ENCODE data around the gene RNPC3.
"Not testable (repeated sequence)": the region's sequence is repeated elsewhere in the genome, so short reads cannot be mapped to it uniquely, and the experiment has no call there.

Gene RNPC3

DNA sequence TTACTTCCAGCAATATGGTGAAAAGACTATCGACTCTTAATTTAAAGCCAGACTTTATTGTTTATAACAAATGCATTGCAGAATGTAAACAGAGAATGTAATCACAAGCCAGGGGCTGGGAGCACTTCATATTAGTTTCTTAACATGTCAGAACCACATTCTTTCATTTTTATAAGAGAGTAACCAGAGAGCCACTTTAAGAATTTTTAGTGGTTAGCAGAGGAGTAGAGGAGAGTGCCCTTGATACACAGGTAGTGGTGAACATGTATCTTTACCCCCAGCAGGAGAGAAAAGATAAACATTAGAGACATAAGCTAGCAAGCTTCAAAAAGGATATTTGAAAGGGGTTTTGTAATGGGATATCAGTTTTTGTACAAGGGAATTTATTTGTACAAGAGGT lies 57.0 kb downstream of the RNPC3 start:
- Histone ChIP-seq H3K23ac (ENCODE audit: low read length) (no peak overlapping the region), H2BK120ac (ENCODE audit: low read depth, low read length) (no peak overlapping the region), H3K27me3 (ENCODE audit: insufficient read depth, low read length, poor library complexity) (no peaks in the 10 kb centered on the region), H3K27ac (ENCODE audit: low read depth, low read length) (no peak overlapping the region), H3K4ac (ENCODE audit: low read depth, low read length) (no peak overlapping the region), H3K79me2 (ENCODE audit: control insufficient read depth, insufficient read depth, low read length) (no peaks in the 10 kb centered on the region), H2BK15ac (replicated peaks; ENCODE audit: low read depth) (no peak overlapping the region), H3K36me3 (ENCODE audit: control insufficient read depth, insufficient read depth, low read length) (no peaks in the 10 kb centered on the region), H3K18ac (ENCODE audit: low read length) (no peak overlapping the region), H3K56ac (ENCODE audit: low read length) (no peak overlapping the region), H4K8ac (ENCODE audit: low read depth, low read length) (no peak overlapping the region), H3K4me3 (ENCODE audit: low read length) (no peak overlapping the region), H3K4me1 (ENCODE audit: control insufficient read depth, low read depth, low read length) (no peaks in the 10 kb centered on the region), H4K5ac (ENCODE audit: low read length) (no peak overlapping the region), H2AK5ac (ENCODE audit: low read length) (no peak overlapping the region), H3K9ac (ENCODE audit: low read length) (no peak overlapping the region), H2BK5ac (ENCODE audit: low read length) (no peak overlapping the region), H3K4me2 (ENCODE audit: low read length) (no peak overlapping the region), H3K79me1 (ENCODE audit: low read length) (no peaks in the 10 kb centered on the region)
- WGBS (ENCODE audit: extremely low coverage, insufficient coverage, low lambda C conversion rate), result no CpG with 5 or more reads among the region's 1 CpG
- no peak for DNase-seq

DNA sequence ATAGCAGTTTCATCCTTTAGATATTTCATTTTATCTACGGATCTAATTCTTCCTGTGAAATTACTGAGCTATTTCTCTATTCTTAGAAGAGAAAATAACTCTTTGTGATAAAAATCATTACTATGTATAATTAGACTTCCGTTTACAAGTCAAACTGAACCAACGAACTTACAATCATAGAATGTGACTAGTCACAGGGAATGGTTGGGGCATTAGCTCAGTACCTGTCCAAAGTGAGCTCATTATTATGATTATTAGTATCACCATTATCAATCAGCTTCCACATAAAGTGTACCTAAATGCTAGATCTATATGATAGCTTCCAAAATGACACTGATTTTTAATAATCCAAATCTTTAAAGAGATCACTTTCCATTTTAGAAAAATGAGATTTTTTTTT lies 58.4 kb downstream of the RNPC3 start:
- no peak overlapping the region for H3K23ac ChIP-seq (ENCODE audit: low read length)
- no peaks in the 10 kb centered on the region for H3K27me3 ChIP-seq (ENCODE audit: insufficient read depth, low read length, poor library complexity)
- H2BK120ac ChIP-seq (ENCODE audit: low read depth, low read length), result no peak overlapping the region
- no peak overlapping the region for H4K5ac ChIP-seq (ENCODE audit: low read length)
- no peak overlapping the region for H3K4me3 ChIP-seq (ENCODE audit: low read length)
- no peak overlapping the region for H3K4ac ChIP-seq (ENCODE audit: low read depth, low read length)
- no peak overlapping the region for H2BK15ac ChIP-seq (replicated peaks; ENCODE audit: low read depth)
- no peak overlapping the region for H3K4me2 ChIP-seq (ENCODE audit: low read length)
- H2AK5ac ChIP-seq (ENCODE audit: low read length), result no peak overlapping the region
- no peaks in the 10 kb centered on the region for H3K4me1 ChIP-seq (ENCODE audit: control insufficient read depth, low read depth, low read length)
- H4K8ac ChIP-seq (ENCODE audit: low read depth, low read length), result no peak overlapping the region
- H3K79me2 ChIP-seq (ENCODE audit: control insufficient read depth, insufficient read depth, low read length), result no peaks in the 10 kb centered on the region
- no peak for DNase-seq
- no peaks in the 10 kb centered on the region for H3K36me3 ChIP-seq (ENCODE audit: control insufficient read depth, insufficient read depth, low read length)
- H2BK5ac ChIP-seq (ENCODE audit: low read length), result no peak overlapping the region
- WGBS (ENCODE audit: extremely low coverage, insufficient coverage, low lambda C conversion rate), result no CpG with 5 or more reads among the region's 3 CpGs
- H3K79me1 ChIP-seq (ENCODE audit: low read length), result no peaks in the 10 kb centered on the region
- H3K18ac ChIP-seq (ENCODE audit: low read length), result no peak overlapping the region
- no peak overlapping the region for H3K9ac ChIP-seq (ENCODE audit: low read length)
- H3K56ac ChIP-seq (ENCODE audit: low read length), result no peak overlapping the region
- H3K27ac ChIP-seq (ENCODE audit: low read depth, low read length), result no peak overlapping the region

DNA sequence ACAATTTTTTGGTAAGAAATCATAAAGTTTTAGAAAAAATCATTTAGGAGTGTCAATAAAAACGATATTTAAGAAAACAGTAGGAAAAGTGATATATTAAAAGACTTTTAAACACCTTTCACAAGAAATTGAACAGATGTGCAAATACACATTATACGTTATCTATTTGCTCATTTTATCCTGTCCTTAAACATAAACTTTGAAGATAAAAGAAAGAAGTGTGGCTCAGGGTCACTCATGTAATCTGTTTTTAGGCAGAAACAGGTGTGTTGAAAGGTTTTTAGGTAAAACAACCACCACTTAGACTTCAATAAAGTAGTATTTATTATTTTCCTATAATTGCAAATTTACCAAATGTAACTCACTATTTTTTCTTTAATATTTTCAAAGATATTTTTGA lies 59.0 kb downstream of the RNPC3 start:
- Histone ChIP-seq H2BK120ac (ENCODE audit: low read depth, low read length) (no peak overlapping the region), H3K4me1 (ENCODE audit: control insufficient read depth, low read depth, low read length) (no peaks in the 10 kb centered on the region), H4K8ac (ENCODE audit: low read depth, low read length) (no peak overlapping the region), H3K4ac (ENCODE audit: low read depth, low read length) (no peak overlapping the region), H3K27ac (ENCODE audit: low read depth, low read length) (no peak overlapping the region), H3K4me2 (ENCODE audit: low read length) (no peak overlapping the region), H3K9ac (ENCODE audit: low read length) (no peak overlapping the region), H3K4me3 (ENCODE audit: low read length) (no peak overlapping the region), H3K18ac (ENCODE audit: low read length) (no peak overlapping the region), H3K79me1 (ENCODE audit: low read length) (no peaks in the 10 kb centered on the region), H3K79me2 (ENCODE audit: control insufficient read depth, insufficient read depth, low read length) (no peaks in the 10 kb centered on the region), H2BK5ac (ENCODE audit: low read length) (no peak overlapping the region), H2BK15ac (replicated peaks; ENCODE audit: low read depth) (no peak overlapping the region), H3K56ac (ENCODE audit: low read length) (no peak overlapping the region), H3K36me3 (ENCODE audit: control insufficient read depth, insufficient read depth, low read length) (no peaks in the 10 kb centered on the region), H3K23ac (ENCODE audit: low read length) (no peak overlapping the region), H3K27me3 (ENCODE audit: insufficient read depth, low read length, poor library complexity) (no peaks in the 10 kb centered on the region), H2AK5ac (ENCODE audit: low read length) (no peak overlapping the region), H4K5ac (ENCODE audit: low read length) (no peak overlapping the region)
- DNase-seq, result no peak
- WGBS (ENCODE audit: extremely low coverage, insufficient coverage, low lambda C conversion rate), result no CpG with 5 or more reads among the region's 2 CpGs

DNA sequence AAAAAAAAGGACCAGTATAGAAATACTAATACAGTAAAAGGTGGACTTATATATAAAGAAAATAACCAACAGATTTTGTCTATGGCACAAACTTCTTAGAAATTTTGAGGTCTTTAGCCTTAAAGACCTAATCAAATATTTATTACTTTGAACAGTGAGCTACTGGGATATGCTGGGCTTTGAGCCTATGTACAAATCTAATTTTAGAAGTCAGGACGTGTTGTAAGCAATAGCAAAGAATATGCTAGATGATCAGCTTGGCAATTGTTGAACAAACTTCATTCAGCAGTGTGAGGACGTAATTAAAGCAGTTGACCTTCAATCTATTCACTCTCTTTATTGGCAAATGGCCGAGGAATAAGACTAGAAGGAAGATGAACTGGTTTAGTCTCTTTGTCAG lies 77.2 kb downstream of the RNPC3 start:
- H3K36me3 ChIP-seq (ENCODE audit: control insufficient read depth, insufficient read depth, low read length); H3K27ac ChIP-seq (ENCODE audit: low read depth, low read length); H2AK5ac ChIP-seq (ENCODE audit: low read length); H3K56ac ChIP-seq (ENCODE audit: low read length); H3K23ac ChIP-seq (ENCODE audit: low read length); H2BK120ac ChIP-seq (ENCODE audit: low read depth, low read length); H3K4me1 ChIP-seq (ENCODE audit: control insufficient read depth, low read depth, low read length); H3K79me2 ChIP-seq (ENCODE audit: control insufficient read depth, insufficient read depth, low read length); H3K9ac ChIP-seq (ENCODE audit: low read length); H3K4me2 ChIP-seq (ENCODE audit: low read length); DNase-seq; H3K4ac ChIP-seq (ENCODE audit: low read depth, low read length); H3K18ac ChIP-seq (ENCODE audit: low read length); H4K5ac ChIP-seq (ENCODE audit: low read length); H3K79me1 ChIP-seq (ENCODE audit: low read length); H3K4me3 ChIP-seq (ENCODE audit: low read length); H2BK5ac ChIP-seq (ENCODE audit: low read length); H4K8ac ChIP-seq (ENCODE audit: low read depth, low read length); H2BK15ac ChIP-seq (replicated peaks; ENCODE audit: low read depth); H3K27me3 ChIP-seq (ENCODE audit: insufficient read depth, low read length, poor library complexity): not testable (repeated sequence)
- WGBS (ENCODE audit: extremely low coverage, insufficient coverage, low lambda C conversion rate), result no CpG with 5 or more reads among the region's 3 CpGs

Measured in mesendoderm (in vitro differentiated cells).